HepG2 (cell line): ENCODE data around the gene CLPTM1. TPM values are rescaled to one million over a fixed set of nuclear protein-coding genes. Genes with fewer than 3 reads are reported as not detected.

ENCODE experiments used
- ARHGAP35 ChIP-seq: sonication (generic); formaldehyde crosslinking; IDR thresholded peaks from 2 replicates; pipeline ENCODE4 v1.9.0; 2022; ENCODE audit warnings: mild to moderate bottlenecking, inconsistent platforms, moderate library complexity, missing genetic modification reagents, borderline replicate concordance
- CBX2 ChIP-seq, 2 experiments: fragments of 200-600 bp in 1 of 2; sonication (generic); formaldehyde crosslinking in 1 of 2; IDR thresholded peaks; 2 replicates each; pipeline versions ENCODE4 v1.7.0 to v1.8.1; 2018 to 2022; ENCODE audit warnings: low read depth in 2 of 2, low read length in 1 of 2, mild to moderate bottlenecking in 1 of 2, missing genetic modification reagents in 1 of 2
- ELF1 ChIP-seq: sonication (generic); formaldehyde crosslinking; IDR thresholded peaks from 2 replicates; pipeline ENCODE4 v1.4.0; 2020; ENCODE audit warnings: missing genetic modification reagents
- FOXA1 ChIP-seq, 2 experiments: fragments of 450-650 bp in 1 of 2; sonication (generic) in 1 of 2; formaldehyde crosslinking in 1 of 2; IDR thresholded peaks; 2 replicates each; pipeline versions ENCODE4 v1.4.0 to v1.6.1; 2016 to 2020; ENCODE audit warnings: missing genetic modification reagents in 1 of 2
- GRHL1 ChIP-seq: sonication (generic); formaldehyde crosslinking; conservative IDR thresholded peaks from 2 replicates; pipeline ENCODE4 v1.8.0; 2022; ENCODE audit warnings: missing genetic modification reagents
- HBP1 ChIP-seq: IDR thresholded peaks from 2 replicates; pipeline ENCODE4 v1.6.1; 2016; ENCODE audit warnings: low read depth, control low read depth
- HNF4G ChIP-seq, 2 experiments: sonication (generic) in 1 of 2; formaldehyde crosslinking in 1 of 2; IDR thresholded peaks; 2 replicates each; pipeline versions ENCODE4 v1.4.0 to v1.6.1; 2011 to 2020; ENCODE audit warnings: borderline replicate concordance in 2 of 2, low read depth in 2 of 2, mild to moderate bottlenecking in 2 of 2, low read length in 1 of 2, missing genetic modification reagents in 1 of 2, moderate library complexity in 1 of 2
- IRF2 ChIP-seq: IDR thresholded peaks from 2 replicates; pipeline ENCODE4 v1.6.1; 2018; ENCODE audit warnings: missing genetic modification reagents, missing compliant biosample characterization
- KAT8 ChIP-seq: IDR thresholded peaks from 2 replicates; pipeline ENCODE4 v1.6.1; 2016; ENCODE audit warnings: missing genetic modification reagents, missing compliant biosample characterization
- PHF8 ChIP-seq: sonication (generic); formaldehyde crosslinking; IDR thresholded peaks from 2 replicates; pipeline ENCODE4 v1.5.0; 2020; ENCODE audit warnings: missing genetic modification reagents
- TBL1XR1 ChIP-seq: fragments of 150-350 bp; IDR thresholded peaks from 2 replicates; pipeline ENCODE4 v1.6.1; 2014; ENCODE audit warnings: borderline replicate concordance, low read length; ENCODE audit not compliant: partially characterized antibody
- ZBTB37 ChIP-seq: sonication (generic); formaldehyde crosslinking; IDR thresholded peaks from 2 replicates; pipeline ENCODE4 v1.4.0; 2020; ENCODE audit warnings: mild to moderate bottlenecking, missing genetic modification reagents
- ZBTB4 ChIP-seq: sonication (generic); formaldehyde crosslinking; IDR thresholded peaks from 2 replicates; pipeline ENCODE4 v1.4.0; 2020; ENCODE audit warnings: missing genetic modification reagents, mild to moderate bottlenecking, borderline replicate concordance
- ZNF121 ChIP-seq: sonication (generic); formaldehyde crosslinking; IDR thresholded peaks from 2 replicates; pipeline ENCODE4 v1.5.0; 2020; ENCODE audit warnings: mild to moderate bottlenecking, missing genetic modification reagents
- ZNF367 ChIP-seq: sonication (generic); formaldehyde crosslinking; IDR thresholded peaks from 2 replicates; pipeline ENCODE4 v1.4.0; 2020; ENCODE audit warnings: missing genetic modification reagents, borderline replicate concordance
- ZNF431 ChIP-seq: sonication (generic); formaldehyde crosslinking; IDR thresholded peaks from 2 replicates; pipeline ENCODE4 v1.9.0; 2022; ENCODE audit warnings: missing genetic modification reagents, low read depth, mild to moderate bottlenecking, borderline replicate concordance
- ZNF615 ChIP-seq: sonication (generic); formaldehyde crosslinking; IDR thresholded peaks from 2 replicates; pipeline ENCODE4 v1.5.0; 2020; ENCODE audit warnings: mild to moderate bottlenecking, missing genetic modification reagents, borderline replicate concordance
- polyA plus RNA-seq, 8 experiments: library from polyadenylated mRNA; depleted of rRNA in 3 of 8; stranded (reverse) in 7 of 8; unstranded in 1 of 8; fragments of >200 nt; fragmentation: Illumina TruSeq in 4 of 8; extraction: Trizol in 4 of 8; gene quantifications; 2 replicates each; pipeline versions ENCODE4 v1.2.1 to v1.2.3, GENCODE V29; 2011 to 2016; ENCODE audit warnings: low read depth in 4 of 8, missing spikeins in 1 of 8, mixed read lengths in 1 of 8; ENCODE audit not compliant: insufficient read depth in 1 of 8
- total RNA-seq, 5 experiments: library from RNA; depleted of rRNA; stranded (reverse); fragments of >200 nt; fragmentation: Illumina TruSeq; extraction: Trizol; gene quantifications; 2 replicates each; pipeline ENCODE4 v1.2.3, GENCODE V29; 2016; ENCODE audit warnings: low read depth in 1 of 5
- TF ChIP-seq, protein P1 (sequence below): sonication (generic); formaldehyde crosslinking; IDR thresholded peaks from 2 replicates; pipeline ENCODE4 v1.4.0; 2020; ENCODE audit warnings: missing genetic modification reagents

The CLPTM1 gene
- total and polyA plus RNA-seq, 2 of the 13 experiments (the other 11 are each of a cell fraction or from before 2014, with no cell fraction given) = 34.9 to 42.8 TPM

GRCh38 chr19:44912854-44913253, 42.3 kb upstream of the CLPTM1 start (continued):
- TF ChIP-seq ZBTB4 (CRISPR knock-in tag) = no peak
- TF ChIP-seq ZBTB37 (CRISPR knock-in tag) = peak; percentile 50; the same call in 1 of the 2 replicates
- TF ChIP-seq CBX2 (IDR thresholded peaks at IDR 0.05; ENCODE audit: low read depth, low read length) = no peak
- TF ChIP-seq CBX2 (CRISPR knock-in tag; IDR thresholded peaks at IDR 0.05; ENCODE audit: low read depth) = no peak
- TF ChIP-seq ZNF615 (CRISPR knock-in tag) = no peak
- TF ChIP-seq ZNF431 (CRISPR knock-in tag) = peak; percentile 31; the same call in 1 of the 2 replicates
- TF ChIP-seq ZNF121 (CRISPR knock-in tag) = peak; percentile 99
- no peak for TF ChIP-seq ZNF367
- TF ChIP-seq HNF4G (IDR thresholded peaks at IDR 0.05; ENCODE audit: borderline replicate concordance, low read depth, low read length) = no peak
- TF ChIP-seq HNF4G (CRISPR knock-in tag; IDR thresholded peaks at IDR 0.05; ENCODE audit: borderline replicate concordance, low read depth) = peak; percentile 66; the same call in 1 of the 2 replicates
- peak; percentile 41; the same call in 1 of the 2 replicates for TF ChIP-seq ELF1 (CRISPR knock-in tag)
- no peak for TF ChIP-seq HBP1 (CRISPR knock-in tag)
- TF ChIP-seq ARHGAP35 (CRISPR knock-in tag) = no peak
- peak; percentile 86 for TF ChIP-seq TBL1XR1
- no peak; the same call in 1 of the 2 replicates for TF ChIP-seq IRF2 (CRISPR knock-in tag)
- TF ChIP-seq FOXA1 (IDR thresholded peaks at IDR 0.05) = no peak
- TF ChIP-seq FOXA1 (CRISPR knock-in tag; IDR thresholded peaks at IDR 0.05) = no peak
- 0 out of 2 replicates have a peak, but pooled peaks have one; percentile 21 for TF ChIP-seq PHF8 (CRISPR knock-in tag)
- TF ChIP-seq, protein P1, sequence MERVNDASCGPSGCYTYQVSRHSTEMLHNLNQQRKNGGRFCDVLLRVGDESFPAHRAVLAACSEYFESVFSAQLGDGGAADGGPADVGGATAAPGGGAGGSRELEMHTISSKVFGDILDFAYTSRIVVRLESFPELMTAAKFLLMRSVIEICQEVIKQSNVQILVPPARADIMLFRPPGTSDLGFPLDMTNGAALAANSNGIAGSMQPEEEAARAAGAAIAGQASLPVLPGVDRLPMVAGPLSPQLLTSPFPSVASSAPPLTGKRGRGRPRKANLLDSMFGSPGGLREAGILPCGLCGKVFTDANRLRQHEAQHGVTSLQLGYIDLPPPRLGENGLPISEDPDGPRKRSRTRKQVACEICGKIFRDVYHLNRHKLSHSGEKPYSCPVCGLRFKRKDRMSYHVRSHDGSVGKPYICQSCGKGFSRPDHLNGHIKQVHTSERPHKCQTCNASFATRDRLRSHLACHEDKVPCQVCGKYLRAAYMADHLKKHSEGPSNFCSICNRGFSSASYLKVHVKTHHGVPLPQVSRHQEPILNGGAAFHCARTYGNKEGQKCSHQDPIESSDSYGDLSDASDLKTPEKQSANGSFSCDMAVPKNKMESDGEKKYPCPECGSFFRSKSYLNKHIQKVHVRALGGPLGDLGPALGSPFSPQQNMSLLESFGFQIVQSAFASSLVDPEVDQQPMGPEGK (CRISPR knock-in tag) = peak; percentile 98
- TF ChIP-seq KAT8 = 0 out of 2 replicates have a peak, but pooled peaks have one; percentile 52
- no peak for TF ChIP-seq GRHL1 (CRISPR knock-in tag)
